Mucosa of descending colon (tissue), 3 donors: ENCODE measurements around the gene CCDC71. TPM values are rescaled to one million over a fixed set of nuclear protein-coding genes. Genes with fewer than 3 reads are reported as not detected.

Experiments
- ATAC-seq: fragments of 200-7000 bp; cut with Tn5 transposase; one replicate; pipeline ENCODE4 v1.9.1; 2020; ENCODE audit warnings: mild to moderate bottlenecking, moderate library complexity
- DNase-seq, 3 donors: peaks; one replicate each; pipeline ENCODE4 v3.0.0-alpha.2; 2020
- H3K36me3 ChIP-seq: fragments of 200-600 bp; one replicate; pipeline ENCODE4 v1.8.0; 2021; ENCODE audit warnings: low read depth, mild to moderate bottlenecking
- H3K4me1 ChIP-seq: fragments of 200-600 bp; one replicate; pipeline ENCODE4 v1.8.0; 2021; ENCODE audit warnings: low read depth, mild to moderate bottlenecking
- H3K4me3 ChIP-seq: fragments of 200-600 bp; one replicate; pipeline ENCODE4 v1.8.0; 2021; ENCODE audit warnings: mild to moderate bottlenecking
- H3K9me3 ChIP-seq: fragments of 200-600 bp; one replicate; pipeline ENCODE4 v1.8.0; 2021; ENCODE audit warnings: mild to moderate bottlenecking
- intact Hi-C, 2 donors: fragments of 100-400 bp; cut with DNase I in 1 of 2; cut with micrococcal nuclease in 1 of 2; formaldehyde crosslinking; loops; one replicate each; pipeline versions ENCODE4 v1.11.0 to v1.11.1; 2022; cut with DNase I, micrococcal nuclease
- total RNA-seq, 3 donors: library from RNA; stranded (reverse); fragmentation: NEBNext Ultra II Directional in 2 of 3; extraction: Animal tissue kit (Norgen Biotek cat#: 25700) in 2 of 3; gene quantifications; one replicate each; pipeline versions ENCODE4 v1.2.1 to v1.2.4, GENCODE V29; 2021 to 2023
- TF ChIP-seq, protein P1 (sequence below): fragments of 200-600 bp; IDR thresholded peaks from one replicate; pipeline ENCODE4 v1.8.0; 2022; ENCODE audit warnings: antibody characterized with exemption, mild to moderate bottlenecking
- donor health status: DM: no; HTN: no; CAD: no; lungs with moderate emphysema.
- donor health status: DM: no; HTN: no; CAD: no.
- donor health status: DM: no; HTN: yes; CAD: no.

Gene CCDC71
- total RNA-seq, 3 donors from 2014 or later, result 15.2 to 20.7 (median 19.9) TPM

GRCh38 chr3:49151610-49152009 is 14.5 kb downstream of the CCDC71 start:
- H3K4me1 ChIP-seq, result no peaks in the 10 kb centered on the region
- no peak for ATAC-seq
- no peak overlapping the region for H3K4me3 ChIP-seq
- DNase-seq, result no peak
- intact Hi-C loops, result no loop called here
- no peaks in the 10 kb centered on the region for H3K9me3 ChIP-seq
- TF ChIP-seq, protein P1, sequence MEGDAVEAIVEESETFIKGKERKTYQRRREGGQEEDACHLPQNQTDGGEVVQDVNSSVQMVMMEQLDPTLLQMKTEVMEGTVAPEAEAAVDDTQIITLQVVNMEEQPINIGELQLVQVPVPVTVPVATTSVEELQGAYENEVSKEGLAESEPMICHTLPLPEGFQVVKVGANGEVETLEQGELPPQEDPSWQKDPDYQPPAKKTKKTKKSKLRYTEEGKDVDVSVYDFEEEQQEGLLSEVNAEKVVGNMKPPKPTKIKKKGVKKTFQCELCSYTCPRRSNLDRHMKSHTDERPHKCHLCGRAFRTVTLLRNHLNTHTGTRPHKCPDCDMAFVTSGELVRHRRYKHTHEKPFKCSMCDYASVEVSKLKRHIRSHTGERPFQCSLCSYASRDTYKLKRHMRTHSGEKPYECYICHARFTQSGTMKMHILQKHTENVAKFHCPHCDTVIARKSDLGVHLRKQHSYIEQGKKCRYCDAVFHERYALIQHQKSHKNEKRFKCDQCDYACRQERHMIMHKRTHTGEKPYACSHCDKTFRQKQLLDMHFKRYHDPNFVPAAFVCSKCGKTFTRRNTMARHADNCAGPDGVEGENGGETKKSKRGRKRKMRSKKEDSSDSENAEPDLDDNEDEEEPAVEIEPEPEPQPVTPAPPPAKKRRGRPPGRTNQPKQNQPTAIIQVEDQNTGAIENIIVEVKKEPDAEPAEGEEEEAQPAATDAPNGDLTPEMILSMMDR, result no peak
- H3K36me3 ChIP-seq, result no peaks in the 10 kb centered on the region

- no peaks in the 10 kb centered on the region for H3K4me1 ChIP-seq
- TF ChIP-seq, protein P1, result no peak
- intact Hi-C loops, result no loop called here
- no peaks in the 10 kb centered on the region for H3K36me3 ChIP-seq
- no peaks in the 10 kb centered on the region for H3K9me3 ChIP-seq
- DNase-seq (no peak), ATAC-seq (no peak)
- no peak overlapping the region for H3K4me3 ChIP-seq
Observed at GRCh38 chr3:49148159-49148558, 18.0 kb downstream of the CCDC71 start.

DNA sequence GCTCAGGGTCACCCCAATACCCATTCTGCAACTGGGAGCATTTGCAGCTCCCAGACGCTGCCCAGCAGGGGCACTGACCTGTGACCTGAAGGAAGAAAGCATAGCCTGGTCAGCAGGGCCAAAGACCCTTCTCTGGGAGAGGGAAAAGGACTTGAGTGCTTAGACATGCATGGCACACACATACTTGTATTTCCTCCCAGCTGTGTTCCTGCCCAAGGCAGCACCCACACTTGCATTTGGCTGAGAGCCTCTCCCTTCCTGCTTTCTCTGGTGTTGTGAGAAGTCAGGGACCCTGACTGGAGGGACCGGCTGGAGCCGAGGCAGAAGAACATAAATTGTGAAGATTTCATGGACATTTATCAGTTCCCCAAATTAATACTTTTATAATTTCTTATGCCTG is 26.1 kb downstream of the CCDC71 start:
- Histone ChIP-seq H3K4me1 (no peaks in the 10 kb centered on the region), H3K9me3 (no peaks in the 10 kb centered on the region), H3K4me3 (no peak overlapping the region), H3K36me3 (no peaks in the 10 kb centered on the region)
- TF ChIP-seq, protein P1, result no peak
- intact Hi-C loops, result no loop called here
- DNase-seq (no peak), ATAC-seq (no peak)

DNA sequence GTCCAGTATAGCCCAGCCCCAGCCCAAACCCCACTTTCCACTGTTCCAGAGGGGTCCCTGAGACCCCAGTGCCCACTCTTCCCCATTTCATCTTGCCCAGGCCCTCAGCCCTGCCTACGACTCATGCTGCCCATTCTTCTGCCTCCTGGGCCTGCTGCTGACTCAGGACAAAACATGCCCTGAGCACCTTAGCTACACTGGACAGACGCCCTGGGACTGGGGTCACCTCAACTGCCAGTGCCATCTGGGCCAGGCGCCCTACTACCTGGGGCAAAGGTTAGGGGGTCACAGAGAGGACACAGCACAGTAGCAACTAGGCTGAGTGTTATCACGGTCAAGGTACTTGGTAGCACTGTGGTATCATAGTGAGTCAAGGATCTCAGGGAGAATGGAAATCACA is 30.6 kb downstream of the CCDC71 start:
- no peak overlapping the region for H3K4me3 ChIP-seq
- ATAC-seq, result no peak
- DNase-seq, result no peak
- intact Hi-C loops, result no loop called here
- peaks cover 10% of the 10 kb centered on the region for H3K4me1 ChIP-seq
- no peaks in the 10 kb centered on the region for H3K9me3 ChIP-seq
- TF ChIP-seq, protein P1, result no peak
- no peaks in the 10 kb centered on the region for H3K36me3 ChIP-seq

- DNase-seq, result no peak
- Histone ChIP-seq H3K4me1 (peaks cover 10% of the 10 kb centered on the region), H3K9me3 (no peaks in the 10 kb centered on the region), H3K4me3 (no peak overlapping the region), H3K36me3 (no peaks in the 10 kb centered on the region)
- TF ChIP-seq, protein P1, result no peak
- intact Hi-C loops, result no loop called here
- no peak for ATAC-seq
Observed at GRCh38 chr3:49134471-49135265, 31.5 kb downstream of the CCDC71 start.
